ENCODE data around the gene OSBPL10. TPM values are rescaled to one million over a fixed set of nuclear protein-coding genes. Genes with fewer than 3 reads are reported as not detected.

Gene OSBPL10
- total and polyA plus RNA-seq, 9 donors, result 2.5 to 36.6 (median 10.6) TPM

DNA sequence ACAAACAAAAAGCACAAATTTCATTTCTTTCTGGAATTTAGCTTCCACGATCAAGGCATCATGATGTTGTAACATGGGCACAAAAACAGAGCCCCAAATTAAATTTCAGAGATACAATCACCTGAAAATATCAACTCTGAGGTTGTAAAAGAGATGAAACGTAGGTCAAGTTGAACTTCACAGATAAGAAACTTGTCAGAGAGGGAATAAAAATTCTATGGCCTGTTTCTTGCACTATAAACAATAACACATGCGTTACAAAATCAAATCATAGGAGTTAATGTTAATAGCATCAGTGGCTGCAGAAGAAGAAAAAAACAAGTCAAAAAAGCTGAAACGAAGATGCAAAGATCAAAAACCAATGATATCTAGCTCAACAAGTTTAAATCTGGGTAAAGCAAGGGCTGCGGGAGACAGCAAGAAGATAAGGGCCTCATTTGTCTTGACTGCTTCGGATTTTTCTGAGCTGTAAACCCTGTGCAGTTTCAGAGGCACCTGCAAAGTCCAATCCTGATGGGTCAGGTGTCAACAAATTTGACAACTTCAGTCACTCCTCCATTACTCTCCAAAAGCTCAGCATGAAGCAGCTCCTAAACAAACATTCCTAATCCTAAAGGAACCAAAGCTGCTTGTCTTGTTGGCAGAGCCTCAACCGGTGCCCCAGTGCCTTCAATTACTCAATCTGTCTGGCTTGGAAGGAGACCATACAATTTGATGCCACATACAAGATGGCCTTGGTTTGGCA, 228.6 kb downstream of the OSBPL10 start:
- Histone ChIP-seq H3K36me3 (no peaks in the 10 kb centered on the region), H3K4me3 (no peak overlapping the region), H3K9me3 (no peaks in the 10 kb centered on the region), H3K27me3 (no peaks in the 10 kb centered on the region), H3K27ac (no peak overlapping the region), H3K4me1 (ENCODE audit: insufficient read depth) (peaks cover 3% of the 10 kb centered on the region)
- intact Hi-C loops (cut with DNase I), result no loop called here
- 86 to 96% (median 93%) methylated on average over 7 of the region's 7 CpGs for WGBS, 3 donors
- TF ChIP-seq POLR2A (IDR thresholded peaks at IDR 0.05) (no peak), EP300 (IDR thresholded peaks at IDR 0.05) (no peak)
- TF ChIP-seq, protein P1, sequence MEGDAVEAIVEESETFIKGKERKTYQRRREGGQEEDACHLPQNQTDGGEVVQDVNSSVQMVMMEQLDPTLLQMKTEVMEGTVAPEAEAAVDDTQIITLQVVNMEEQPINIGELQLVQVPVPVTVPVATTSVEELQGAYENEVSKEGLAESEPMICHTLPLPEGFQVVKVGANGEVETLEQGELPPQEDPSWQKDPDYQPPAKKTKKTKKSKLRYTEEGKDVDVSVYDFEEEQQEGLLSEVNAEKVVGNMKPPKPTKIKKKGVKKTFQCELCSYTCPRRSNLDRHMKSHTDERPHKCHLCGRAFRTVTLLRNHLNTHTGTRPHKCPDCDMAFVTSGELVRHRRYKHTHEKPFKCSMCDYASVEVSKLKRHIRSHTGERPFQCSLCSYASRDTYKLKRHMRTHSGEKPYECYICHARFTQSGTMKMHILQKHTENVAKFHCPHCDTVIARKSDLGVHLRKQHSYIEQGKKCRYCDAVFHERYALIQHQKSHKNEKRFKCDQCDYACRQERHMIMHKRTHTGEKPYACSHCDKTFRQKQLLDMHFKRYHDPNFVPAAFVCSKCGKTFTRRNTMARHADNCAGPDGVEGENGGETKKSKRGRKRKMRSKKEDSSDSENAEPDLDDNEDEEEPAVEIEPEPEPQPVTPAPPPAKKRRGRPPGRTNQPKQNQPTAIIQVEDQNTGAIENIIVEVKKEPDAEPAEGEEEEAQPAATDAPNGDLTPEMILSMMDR (IDR thresholded peaks at IDR 0.05), result no peak
- no peak for DNase-seq

DNA sequence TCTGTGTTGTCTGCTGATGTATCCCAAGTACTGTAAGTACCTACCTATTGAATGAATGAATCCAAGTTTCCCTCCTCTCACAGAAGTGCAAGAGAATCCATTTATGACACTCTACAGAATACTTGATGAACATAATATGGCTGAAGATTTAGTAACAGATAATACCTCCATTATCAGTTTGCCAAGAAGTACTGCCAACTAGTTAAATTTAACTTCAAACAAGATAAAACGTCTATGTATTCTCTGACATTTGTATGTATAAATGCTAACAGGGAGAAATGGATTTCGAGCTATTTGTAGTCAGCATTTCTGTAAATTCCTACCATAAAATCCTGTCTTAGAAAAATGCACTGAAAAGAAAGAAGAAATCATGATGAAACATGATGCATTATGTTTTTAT, 230.7 kb downstream of the OSBPL10 start:
- WGBS, 3 donors, result 83 to 87% (median 84%) methylated on average over 2 of the region's 2 CpGs
- Histone ChIP-seq H3K36me3 (no peaks in the 10 kb centered on the region), H3K4me3 (no peak overlapping the region), H3K4me1 (ENCODE audit: insufficient read depth) (peaks cover 3% of the 10 kb centered on the region), H3K27ac (no peak overlapping the region), H3K9me3 (no peaks in the 10 kb centered on the region), H3K27me3 (no peaks in the 10 kb centered on the region)
- no peak for DNase-seq
- intact Hi-C loops (cut with DNase I), result no loop called here
- no peak for TF ChIP-seq EP300 (IDR thresholded peaks at IDR 0.05)
- TF ChIP-seq, protein P1 (IDR thresholded peaks at IDR 0.05), result no peak
- no peak for TF ChIP-seq POLR2A (IDR thresholded peaks at IDR 0.05)

DNA sequence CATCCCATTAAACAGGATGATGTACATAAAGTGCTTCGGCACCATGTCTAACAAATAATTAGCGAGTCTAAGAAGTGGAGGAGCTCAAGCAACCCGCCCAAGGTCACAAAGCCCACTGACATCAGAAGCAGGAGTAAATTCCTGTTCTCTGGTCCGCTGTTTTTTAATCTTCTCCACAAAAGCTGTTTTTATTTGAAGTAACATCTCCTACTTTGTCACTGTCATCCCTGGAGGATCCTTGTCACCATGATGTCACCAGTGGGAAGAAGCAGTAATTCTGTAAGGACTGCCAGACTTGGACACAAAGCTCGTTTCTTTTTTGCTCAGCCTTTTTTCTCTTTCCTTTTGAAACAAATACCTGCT, 232.1 kb downstream of the OSBPL10 start:
- TF ChIP-seq, protein P1 (IDR thresholded peaks at IDR 0.05), result no peak
- no peak for TF ChIP-seq EP300 (IDR thresholded peaks at IDR 0.05)
- no peak for TF ChIP-seq POLR2A (IDR thresholded peaks at IDR 0.05)
- intact Hi-C loops (cut with DNase I), result no loop called here
- Histone ChIP-seq H3K4me3 (no peak overlapping the region), H3K27me3 (no peaks in the 10 kb centered on the region), H3K4me1 (ENCODE audit: insufficient read depth) (peaks cover 3% of the 10 kb centered on the region), H3K9me3 (no peaks in the 10 kb centered on the region), H3K36me3 (no peaks in the 10 kb centered on the region), H3K27ac (no peak overlapping the region)
- WGBS, 3 donors, result 14 to 22% (median 15%) methylated on average over 5 of the region's 5 CpGs
- DNase-seq, result no peak

DNA sequence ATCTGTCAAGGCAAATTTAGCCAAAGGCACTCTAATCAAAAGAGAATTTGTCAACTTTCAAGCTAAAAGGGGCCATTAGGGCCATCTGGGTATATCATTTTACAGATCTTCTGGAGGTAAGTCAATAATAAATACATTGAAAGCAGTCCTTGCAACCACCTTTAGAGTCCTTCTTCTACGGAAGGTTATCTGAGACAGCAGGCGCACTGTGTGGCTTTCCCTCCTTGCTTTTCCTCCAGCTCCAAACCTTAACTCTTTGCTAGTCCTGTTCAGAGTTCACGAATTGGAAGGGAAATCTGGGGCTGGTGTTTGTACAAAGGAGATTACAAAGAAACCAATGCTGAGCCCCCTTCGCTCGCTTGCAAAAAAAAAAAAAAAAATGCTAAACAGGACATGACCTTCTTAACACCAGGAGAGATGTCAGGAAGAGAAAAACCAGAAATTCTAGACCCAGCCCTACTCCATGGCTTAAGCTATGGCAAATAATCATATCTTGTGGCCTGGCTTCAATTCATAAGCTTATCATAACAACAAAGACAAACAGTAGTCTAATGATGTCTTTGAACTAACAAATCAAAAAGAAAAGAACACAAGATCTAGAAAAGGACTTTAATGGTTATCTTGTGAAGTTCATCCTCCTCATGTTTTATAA, 232.7 kb downstream of the OSBPL10 start:
- no peak for DNase-seq
- Histone ChIP-seq H3K27ac (no peak overlapping the region), H3K4me3 (no peak overlapping the region), H3K36me3 (no peaks in the 10 kb centered on the region), H3K9me3 (no peaks in the 10 kb centered on the region), H3K27me3 (no peaks in the 10 kb centered on the region), H3K4me1 (ENCODE audit: insufficient read depth) (peaks cover 3% of the 10 kb centered on the region)
- intact Hi-C loops (cut with DNase I), result no loop called here
- WGBS, 3 donors, result 28 to 56% (median 49%) methylated on average over 5 of the region's 5 CpGs
- no peak for TF ChIP-seq POLR2A (IDR thresholded peaks at IDR 0.05)
- TF ChIP-seq, protein P1 (IDR thresholded peaks at IDR 0.05), result no peak
- no peak for TF ChIP-seq EP300 (IDR thresholded peaks at IDR 0.05)

All from ovary (tissue), 9 donors.